GM19455 (cell line): Measurements from ENCODE around the gene REST.
"Not testable (repeated sequence)": the region's sequence is repeated elsewhere in the genome, so short reads cannot be mapped to it uniquely, and the experiment has no call there.

Source experiments
- ATAC-seq: cut with Tn5 transposase; IDR thresholded peaks from one replicate; pipeline ENCODE4 v1.9.1; 2021; ENCODE audit not compliant: unreplicated experiment

REST gene

GRCh38 chr4:56907489-56908205, at the start of gene REST:
Gene REST, plus strand, starts transcription at chr4:56907900. Its CDS starts 2,739 bp downstream, at chr4:56910639.
- peak; percentile 49 for ATAC-seq

GRCh38 chr4:56859841-56860240, 47.9 kb upstream of the REST start:
- no peak for ATAC-seq

- ATAC-seq: no peak
These were observed 46.9 kb upstream of the REST start for GRCh38 chr4:56860781-56861180.

GRCh38 chr4:56861360-56861759, 46.3 kb upstream of the REST start:
- ATAC-seq: no peak

GRCh38 chr4:56863441-56864139, 44.1 kb upstream of the REST start:
- no peak for ATAC-seq

GRCh38 chr4:56870946-56871345, 36.8 kb upstream of the REST start:
- no peak for ATAC-seq

- no peak for ATAC-seq
These were observed 36.3 kb upstream of the REST start for GRCh38 chr4:56871371-56871866.

- ATAC-seq: no peak
These were observed 33.5 kb upstream of the REST start for GRCh38 chr4:56874166-56874565.

- no peak for ATAC-seq
These were observed 32.8 kb upstream of the REST start for GRCh38 chr4:56874923-56875322.

GRCh38 chr4:56876264-56876663, 31.4 kb upstream of the REST start:
- ATAC-seq: no peak

- no peak for ATAC-seq
These were observed 27.7 kb upstream of the REST start for GRCh38 chr4:56879996-56880395.

- ATAC-seq: no peak
These were observed 27.1 kb upstream of the REST start for GRCh38 chr4:56880572-56880971.

- not testable (repeated sequence) for ATAC-seq
These were observed 23.2 kb upstream of the REST start for GRCh38 chr4:56884511-56884910.

- ATAC-seq: no peak
These were observed 15.0 kb upstream of the REST start for GRCh38 chr4:56892691-56893090.

- ATAC-seq: not testable (repeated sequence)
These were observed 9.9 kb upstream of the REST start for GRCh38 chr4:56897842-56898241.

- not testable (repeated sequence) for ATAC-seq
These were observed 7.5 kb upstream of the REST start for GRCh38 chr4:56900186-56900585.

GRCh38 chr4:56902703-56903102, 5.0 kb upstream of the REST start:
- ATAC-seq: no peak

GRCh38 chr4:56905796-56906195, 1.9 kb upstream of the REST start:
- ATAC-seq: no peak

- ATAC-seq: no peak
These were observed 959 bp upstream of the REST start for GRCh38 chr4:56906489-56907393.

- peak; percentile 61 for ATAC-seq
These were observed 746 bp downstream of the REST start for GRCh38 chr4:56908206-56909085.
